Astrocyte (in vitro differentiated cells and primary cell): ENCODE data around the gene RNF152.

ENCODE experiments used
- CTCF ChIP-seq: IDR thresholded peaks from 2 replicates; pipeline ENCODE4 v1.5.1; 2011; ENCODE audit warnings: low read depth, mild to moderate bottlenecking, inconsistent platforms, low read length, moderate library complexity; ENCODE audit not compliant: insufficient read depth
- EZH2 ChIP-seq: IDR thresholded peaks from 2 replicates; pipeline ENCODE4 v1.6.1; 2012; ENCODE audit warnings: mild to moderate bottlenecking, low read length, inconsistent platforms; ENCODE audit not compliant: insufficient read depth

- TF ChIP-seq CTCF (no peak), EZH2 (no peak)
These were observed 31.7 kb upstream of the RNF152 start for GRCh38 chr18:61924550-61924949.
